Thyroid gland (tissue), 4 donors: ENCODE data around the gene SLC35A1. TPM values are rescaled to one million over a fixed set of nuclear protein-coding genes. Genes with fewer than 3 reads are reported as not detected.

Source experiments
- DNase-seq, 2 donors: peaks; one replicate each; pipeline ENCODE4 v3.0.0-alpha.2; 2019
- H3K27ac ChIP-seq, 3 donors: fragments of 200-600 bp; sonication (generic); 1 replicate in 2 of 3; 2 replicates in 1 of 3; pipeline ENCODE4 v1.5.1; 2016 to 2019; ENCODE audit warnings: mild to moderate bottlenecking in 1 of 3, moderate library complexity in 1 of 3
- H3K27me3 ChIP-seq: fragments of 200-600 bp; sonication (generic); one replicate; pipeline ENCODE4 v1.5.1; 2019
- H3K36me3 ChIP-seq, 2 donors: fragments of 200-600 bp; sonication (generic); one replicate each; pipeline ENCODE4 v1.5.1; 2016 to 2019
- H3K4me1 ChIP-seq, 2 donors: fragments of 200-600 bp; sonication (generic); one replicate each; pipeline ENCODE4 v1.5.1; 2017 to 2019
- H3K4me3 ChIP-seq, 3 donors: fragments of 200-600 bp; sonication (generic); replicated peaks in 1 of 3; 1 replicate in 2 of 3; 2 replicates in 1 of 3; pipeline ENCODE4 v1.5.1; 2016; ENCODE audit warnings: mild to moderate bottlenecking in 1 of 3
- H3K9me3 ChIP-seq: fragments of 200-600 bp; sonication (generic); one replicate; pipeline ENCODE4 v1.5.1; 2017
- POLR2A ChIP-seq, 2 donors: fragments of 450-650 bp; IDR thresholded peaks; one replicate each; pipeline ENCODE4 v1.6.1; 2017; ENCODE audit warnings: antibody characterized with exemption in 2 of 2, mild to moderate bottlenecking in 2 of 2, moderate library complexity in 1 of 2
- WGBS, 2 donors: methylation state at CpG; one replicate each; pipeline ENCODE4 v1.1.5; 2017; 5-methylcytosine and 5-hydroxymethylcytosine counted together
- intact Hi-C: fragments of 100-400 bp; cut with DNase I; formaldehyde crosslinking; loops from one replicate; pipeline ENCODE4 v1.15.1; 2023
- total RNA-seq, 4 donors: library from RNA; depleted of rRNA; stranded (reverse); fragments of >200 nt; gene quantifications; one replicate each; pipeline ENCODE4 v1.2.3, GENCODE V29; 2016
- TF ChIP-seq, protein P1 (sequence below), 6 experiments: fragments of 200-600 bp in 3 of 6; fragments of 450-650 bp in 3 of 6; sonication (generic) in 3 of 6; IDR thresholded peaks; one replicate each; pipeline ENCODE4 v1.5.1; 2016 to 2019; ENCODE audit warnings: antibody characterized with exemption in 6 of 6, mild to moderate bottlenecking in 2 of 6, inconsistent platforms in 1 of 6, moderate library complexity in 1 of 6

Gene SLC35A1
- total RNA-seq, 4 donors from 2014 or later = 13.2 to 23.2 (median 18.7) TPM

DNA sequence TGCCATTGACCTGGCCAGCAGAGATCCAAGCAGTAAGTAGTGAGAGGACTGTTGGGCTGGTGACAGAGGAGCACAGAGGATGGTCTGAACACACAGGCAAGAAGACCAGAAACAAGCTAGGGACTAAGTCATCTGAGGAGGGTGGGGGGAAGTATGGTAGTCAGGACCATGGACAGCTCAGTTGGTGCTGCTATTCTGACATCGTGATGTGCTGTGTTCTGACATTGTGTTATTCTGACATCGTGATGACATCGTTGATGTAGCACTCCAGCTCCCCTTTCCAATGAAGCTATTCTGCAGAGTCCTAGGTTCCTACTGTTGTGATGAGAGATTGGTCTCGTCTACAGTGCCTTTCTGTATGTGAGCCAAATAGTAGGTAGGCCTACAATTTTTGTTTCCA is 36.3 kb upstream of the SLC35A1 start:
- Histone ChIP-seq H3K27me3 (no peaks in the 10 kb centered on the region), H3K9me3 (no peaks in the 10 kb centered on the region), H3K4me1 (no peaks in the 10 kb centered on the region), H3K36me3 (no peaks in the 10 kb centered on the region), H3K27ac (no peak overlapping the region), H3K4me3 (no peak overlapping the region)
- peak; percentile 38 to 47 for DNase-seq
- WGBS, 2 donors = 11 to 25% methylated on average over 4 of the region's 4 CpGs
- no peak for TF ChIP-seq POLR2A (IDR thresholded peaks at IDR 0.05)
- TF ChIP-seq, protein P1, sequence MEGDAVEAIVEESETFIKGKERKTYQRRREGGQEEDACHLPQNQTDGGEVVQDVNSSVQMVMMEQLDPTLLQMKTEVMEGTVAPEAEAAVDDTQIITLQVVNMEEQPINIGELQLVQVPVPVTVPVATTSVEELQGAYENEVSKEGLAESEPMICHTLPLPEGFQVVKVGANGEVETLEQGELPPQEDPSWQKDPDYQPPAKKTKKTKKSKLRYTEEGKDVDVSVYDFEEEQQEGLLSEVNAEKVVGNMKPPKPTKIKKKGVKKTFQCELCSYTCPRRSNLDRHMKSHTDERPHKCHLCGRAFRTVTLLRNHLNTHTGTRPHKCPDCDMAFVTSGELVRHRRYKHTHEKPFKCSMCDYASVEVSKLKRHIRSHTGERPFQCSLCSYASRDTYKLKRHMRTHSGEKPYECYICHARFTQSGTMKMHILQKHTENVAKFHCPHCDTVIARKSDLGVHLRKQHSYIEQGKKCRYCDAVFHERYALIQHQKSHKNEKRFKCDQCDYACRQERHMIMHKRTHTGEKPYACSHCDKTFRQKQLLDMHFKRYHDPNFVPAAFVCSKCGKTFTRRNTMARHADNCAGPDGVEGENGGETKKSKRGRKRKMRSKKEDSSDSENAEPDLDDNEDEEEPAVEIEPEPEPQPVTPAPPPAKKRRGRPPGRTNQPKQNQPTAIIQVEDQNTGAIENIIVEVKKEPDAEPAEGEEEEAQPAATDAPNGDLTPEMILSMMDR (IDR thresholded peaks at IDR 0.05) = no peak
- intact Hi-C loops = no loop called here

DNA sequence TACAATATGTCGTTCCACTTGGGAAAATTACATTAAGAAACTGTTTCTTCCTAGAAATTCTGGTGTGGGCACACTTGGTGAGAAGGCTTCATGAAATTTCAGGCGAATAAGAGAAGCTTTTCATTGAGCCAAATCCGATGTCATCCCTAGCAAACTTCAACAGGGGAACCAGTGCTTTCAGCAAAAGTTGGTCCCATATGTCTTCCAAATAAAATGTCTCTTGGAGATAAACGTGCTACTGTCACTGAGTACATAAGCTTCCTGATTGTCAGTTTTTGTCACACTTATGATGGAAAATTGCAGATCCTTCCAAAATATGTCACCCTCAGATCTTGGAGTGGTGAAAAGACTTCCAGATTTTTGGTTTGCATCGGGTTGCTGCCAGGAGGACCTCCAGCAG is 31.1 kb upstream of the SLC35A1 start:
- Histone ChIP-seq H3K27ac (no peak overlapping the region), H3K9me3 (no peaks in the 10 kb centered on the region), H3K4me3 (no peak overlapping the region), H3K4me1 (no peaks in the 10 kb centered on the region), H3K36me3 (no peaks in the 10 kb centered on the region), H3K27me3 (no peaks in the 10 kb centered on the region)
- WGBS, 2 donors = 89% methylated on average over 5 of the region's 5 CpGs
- intact Hi-C loops = no loop called here
- TF ChIP-seq POLR2A (IDR thresholded peaks at IDR 0.05) = no peak
- TF ChIP-seq, protein P1 (IDR thresholded peaks at IDR 0.05) = no peak
- DNase-seq = no peak

- no peaks in the 10 kb centered on the region for H3K4me1 ChIP-seq
- intact Hi-C loops = no loop called here
- H3K27ac ChIP-seq = no peak overlapping the region
- TF ChIP-seq, protein P1 (IDR thresholded peaks at IDR 0.05) = no peak
- no peak for TF ChIP-seq POLR2A (IDR thresholded peaks at IDR 0.05)
- no peaks in the 10 kb centered on the region for H3K9me3 ChIP-seq
- DNase-seq = no peak
- H3K27me3 ChIP-seq = no peaks in the 10 kb centered on the region
- no peak overlapping the region for H3K4me3 ChIP-seq
- 87 to 92% methylated on average over 2 of the region's 2 CpGs for WGBS, 2 donors
- H3K36me3 ChIP-seq = no peaks in the 10 kb centered on the region
These were observed 28.4 kb upstream of the SLC35A1 start for GRCh38 chr6:87444362-87444761.

- Histone ChIP-seq H3K36me3 (no peaks in the 10 kb centered on the region), H3K27me3 (no peaks in the 10 kb centered on the region), H3K4me1 (no peaks in the 10 kb centered on the region), H3K9me3 (no peaks in the 10 kb centered on the region), H3K27ac (no peak overlapping the region), H3K4me3 (no peak overlapping the region)
- no peak for TF ChIP-seq POLR2A (IDR thresholded peaks at IDR 0.05)
- DNase-seq = no peak
- 91 to 95% methylated on average over 2 of the region's 2 CpGs for WGBS, 2 donors
- intact Hi-C loops = no loop called here
These were observed 7.7 kb upstream of the SLC35A1 start for GRCh38 chr6:87465051-87465450.

DNA sequence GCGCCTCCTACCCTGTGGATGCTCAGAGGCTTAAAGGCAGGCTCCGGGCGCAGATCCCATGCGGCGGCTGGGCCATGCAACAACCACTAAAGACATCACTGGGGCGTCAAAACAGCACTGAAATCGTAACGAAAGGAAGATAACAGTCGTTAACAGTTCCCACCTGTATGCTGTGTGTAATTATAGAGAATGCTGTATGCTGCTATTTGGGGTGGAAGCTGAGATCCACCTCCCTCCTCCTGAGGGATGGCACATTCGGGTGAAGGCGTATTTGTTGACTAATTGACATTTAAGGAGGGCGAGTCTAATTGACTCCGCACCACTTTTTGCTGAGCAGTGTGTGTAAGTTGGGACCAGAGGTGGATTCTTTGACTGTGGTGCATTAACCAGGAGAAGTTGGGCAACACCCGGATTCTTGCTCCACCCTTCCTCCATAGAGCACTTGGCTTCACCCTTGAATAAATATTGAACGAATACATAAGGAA is 687 bp downstream of the SLC35A1 start:
- H3K4me1 ChIP-seq = peaks cover 4 to 5% of the 10 kb centered on the region in 2 donors
- DNase-seq = peak in 1 of 2 donors; percentile 56
- H3K9me3 ChIP-seq = no peaks in the 10 kb centered on the region
- TF ChIP-seq, protein P1 (IDR thresholded peaks at IDR 0.05) = no peak
- TF ChIP-seq POLR2A (IDR thresholded peaks at IDR 0.05) = no peak
- H3K27ac ChIP-seq = peak overlapping the region; percentile 80 to 92 (median 88)
- no peaks in the 10 kb centered on the region for H3K36me3 ChIP-seq
- peak overlapping the region; percentile 43 to 57 (median 51) for H3K4me3 ChIP-seq
- intact Hi-C loops = no loop called here
- H3K27me3 ChIP-seq = no peaks in the 10 kb centered on the region
- WGBS, 2 donors = 1 to 2% methylated on average over 14 to 15 of the region's 15 CpGs

DNA sequence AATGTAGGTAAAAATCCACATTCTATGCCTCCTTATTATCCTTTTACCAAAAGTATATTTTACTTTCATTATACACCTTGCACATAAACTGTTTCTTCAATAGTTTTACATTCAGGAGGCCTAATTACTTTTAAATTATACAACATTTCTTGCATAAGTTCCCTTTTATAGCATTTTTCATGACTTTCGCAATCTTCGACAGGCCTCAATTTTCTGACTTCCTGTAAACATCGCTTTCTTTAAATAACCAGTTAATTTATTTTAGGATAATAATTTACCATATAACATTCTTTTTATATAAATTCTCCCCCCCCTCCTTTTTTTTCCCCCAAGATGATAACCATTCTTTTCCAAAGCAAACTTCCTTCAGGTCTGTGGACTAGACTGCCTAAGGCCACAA is 9.2 kb downstream of the SLC35A1 start:
- no peak for DNase-seq
- Histone ChIP-seq H3K27ac (no peak overlapping the region), H3K36me3 (no peaks in the 10 kb centered on the region), H3K4me1 (no peaks in the 10 kb centered on the region), H3K9me3 (no peaks in the 10 kb centered on the region), H3K27me3 (no peaks in the 10 kb centered on the region), H3K4me3 (no peak overlapping the region)
- TF ChIP-seq, protein P1 (IDR thresholded peaks at IDR 0.05) = no peak
- no peak for TF ChIP-seq POLR2A (IDR thresholded peaks at IDR 0.05)
- 81 to 91% methylated on average over 3 of the region's 3 CpGs for WGBS, 2 donors
- intact Hi-C loops = no loop called here
